Measurements from ENCODE around the gene TRPM5.

GRCh38 chr11:2435288-2436012 lies 8.9 kb downstream of the TRPM5 start:
- TF ChIP-seq CTCF (IDR thresholded peaks at IDR 0.05) (no peak), POLR2A (IDR thresholded peaks at IDR 0.05) (no peak)

Measured in testis (tissue), 2 donors.